A549 (cell line): ENCODE data around the gene TRIM47. TPM values are rescaled to one million over a fixed set of nuclear protein-coding genes. Genes with fewer than 3 reads are reported as not detected.

Source experiments
- ATAC-seq, 2 experiments: fragments of 200-7000 bp in 1 of 2; fragments of >200 bp in 1 of 2; cut with Nextera tagmentation in 1 of 2; cut with Tn5 transposase in 1 of 2; 3 replicates each; pipeline versions ENCODE4 v1.8.0 to v1.9.1; 2018 to 2020; ENCODE audit warnings: mild to moderate bottlenecking in 1 of 2, moderate library complexity in 1 of 2
- CTCF ChIA-PET: fragments of 300-600 bp; sonication (Branson Sonifier 250); formaldehyde crosslinking; extraction: SDS; loops from one replicate; lab custom pipeline; 2021; ENCODE audit warnings: antibody characterized with exemption, inconsistent platforms; lab: Yijun Ruan, JAX
- POLR2A ChIA-PET: fragments of 350-600 bp; formaldehyde crosslinking; extraction: SDS; loops from one replicate; lab custom pipeline; 2021; ENCODE audit warnings: antibody characterized with exemption, inconsistent platforms; lab: Yijun Ruan, JAX
- DNase-seq, 2 experiments: peaks; one replicate each; pipeline versions ENCODE4 v3.0.0 to v3.0.0-alpha.2; 2011 to 2016; ENCODE audit warnings: low read depth in 1 of 2, low spot score in 1 of 2
- FAIRE-seq: peaks from 2 replicates; lab custom pipeline; 2011; peaks lifted over from hg19 to GRCh38; lab: Jason Lieb, UNC
- H3K27ac ChIP-seq, 2 experiments: fragments of >200 bp; sonication (Bioruptor Twin); formaldehyde crosslinking; 3 replicates each; pipeline ENCODE4 v1.5.1; 2016 to 2017
- H3K4me1 ChIP-seq: fragments of >200 bp; sonication (Bioruptor Twin); formaldehyde crosslinking; 3 replicates; pipeline ENCODE4 v1.6.1; 2016
- H3K4me2 ChIP-seq: fragments of >200 bp; sonication (Bioruptor Twin); formaldehyde crosslinking; 3 replicates; pipeline ENCODE4 v1.6.1; 2016
- H3K4me3 ChIP-seq: fragments of >200 bp; sonication (Bioruptor Twin); formaldehyde crosslinking; 3 replicates; pipeline ENCODE4 v1.5.1; 2016
- H3K9me3 ChIP-seq: fragments of >200 bp; sonication (Bioruptor Twin); formaldehyde crosslinking; 3 replicates; pipeline ENCODE4 v1.6.1; 2016
- BHLHE40 ChIP-seq: IDR thresholded peaks from 2 replicates; pipeline ENCODE4 v1.6.1; 2012; ENCODE audit warnings: low read depth, low read length, inconsistent platforms
- CBX2 ChIP-seq: fragments of 200-600 bp; sonication (generic); IDR thresholded peaks from 2 replicates; pipeline ENCODE4 v1.6.1; 2016; ENCODE audit warnings: low read depth, mild to moderate bottlenecking, borderline replicate concordance
- CHD2 ChIP-seq: fragments of 150-350 bp; IDR thresholded peaks from 2 replicates; pipeline ENCODE4 v1.6.1; 2014; ENCODE audit warnings: low read length; ENCODE audit not compliant: partially characterized antibody
- CHD4 ChIP-seq: fragments of 200-600 bp; sonication (generic); IDR thresholded peaks from 2 replicates; pipeline ENCODE4 v1.6.1; 2016; ENCODE audit warnings: antibody characterized with exemption, mild to moderate bottlenecking, borderline replicate concordance
- EHF ChIP-seq: fragments of 250-450 bp; sonication (Bioruptor Pico); IDR thresholded peaks from 2 replicates; pipeline ENCODE4 v1.5.0; 2020; ENCODE audit warnings: mild to moderate bottlenecking
- EP300 ChIP-seq, 2 experiments: fragments of >200 bp; sonication (Bioruptor Twin); formaldehyde crosslinking; IDR thresholded peaks; 2 replicates in 1 of 2; 3 replicates in 1 of 2; pipeline ENCODE4 v1.6.1; 2016 to 2017
- FOSL2 ChIP-seq, 2 experiments: fragments of 450-650 bp in 1 of 2; fragments of >200 bp in 1 of 2; sonication (Bioruptor Twin) in 1 of 2; formaldehyde crosslinking; IDR thresholded peaks; 2 replicates each; pipeline versions ENCODE4 v1.5.0 to v1.6.1; 2016 to 2020; ENCODE audit warnings: mild to moderate bottlenecking in 1 of 2, moderate library complexity in 1 of 2
- FOXS1 ChIP-seq: fragments of 250-450 bp; sonication (Bioruptor Pico); IDR thresholded peaks from 2 replicates; pipeline ENCODE4 v1.5.0; 2020; ENCODE audit warnings: mild to moderate bottlenecking, moderate library complexity
- GATA3 ChIP-seq: IDR thresholded peaks from 2 replicates; pipeline ENCODE4 v1.6.1; 2012; ENCODE audit warnings: borderline replicate concordance
- JUN ChIP-seq, 2 experiments: fragments of >200 bp; sonication (Bioruptor Twin); formaldehyde crosslinking; IDR thresholded peaks; 2 replicates in 1 of 2; 3 replicates in 1 of 2; pipeline ENCODE4 v1.6.1; 2016 to 2017
- KDM1A ChIP-seq: fragments of 200-600 bp; sonication (generic); IDR thresholded peaks from 2 replicates; pipeline ENCODE4 v1.6.1; 2016; ENCODE audit warnings: low read depth, mild to moderate bottlenecking
- KDM5A ChIP-seq: fragments of 200-600 bp; sonication (generic); IDR thresholded peaks from 2 replicates; pipeline ENCODE4 v1.6.1; 2016; ENCODE audit warnings: antibody characterized with exemption, mild to moderate bottlenecking
- MAFK ChIP-seq: fragments of 450-650 bp; IDR thresholded peaks from 2 replicates; pipeline ENCODE4 v1.6.1; 2014; ENCODE audit not compliant: partially characterized antibody
- NFE2L2 ChIP-seq: fragments of 150-350 bp; conservative IDR thresholded peaks from 2 replicates; pipeline ENCODE4 v1.6.1; 2014; ENCODE audit warnings: low read length
- PHF8 ChIP-seq: fragments of 200-600 bp; sonication (generic); IDR thresholded peaks from 2 replicates; pipeline ENCODE4 v1.6.1; 2016; ENCODE audit warnings: low read depth, mild to moderate bottlenecking, antibody characterized with exemption, moderate library complexity, borderline replicate concordance
- POLR2AphosphoS2 ChIP-seq: conservative IDR thresholded peaks from 2 replicates; pipeline ENCODE4 v1.6.1; 2012; ENCODE audit warnings: low read length, improper control_type of control experiment, inconsistent platforms
- RAD21 ChIP-seq, 2 experiments: fragments of >200 bp in 1 of 2; sonication (Bioruptor Twin) in 1 of 2; formaldehyde crosslinking in 1 of 2; IDR thresholded peaks in 1 of 2; conservative IDR thresholded peaks in 1 of 2; 2 replicates in 1 of 2; 3 replicates in 1 of 2; pipeline ENCODE4 v1.6.1; 2012 to 2018; ENCODE audit warnings: inconsistent platforms in 1 of 2
- RARB ChIP-seq: fragments of 250-450 bp; sonication (Bioruptor Pico); IDR thresholded peaks from 2 replicates; pipeline ENCODE4 v1.8.0; 2021; ENCODE audit warnings: mild to moderate bottlenecking, moderate library complexity
- SMC3 ChIP-seq: fragments of >200 bp; sonication (Bioruptor Twin); formaldehyde crosslinking; IDR thresholded peaks from 3 replicates; pipeline ENCODE4 v1.6.1; 2018; ENCODE audit warnings: inconsistent platforms
- SREBF2 ChIP-seq: fragments of 450-650 bp; IDR thresholded peaks from 2 replicates; pipeline ENCODE4 v1.6.1; 2014; ENCODE audit warnings: mild to moderate bottlenecking, moderate library complexity
- ZNF302 ChIP-seq: fragments of 250-450 bp; sonication (Bioruptor Pico); IDR thresholded peaks from 2 replicates; pipeline ENCODE4 v1.9.0; 2021; ENCODE audit warnings: inconsistent platforms, mild to moderate bottlenecking, moderate library complexity
- WGBS: methylation state at CpG from one replicate; pipeline ENCODE4 v1.1.6; 2017; ENCODE audit errors: missing lambda C conversion rate; 5-methylcytosine and 5-hydroxymethylcytosine counted together
- polyA plus RNA-seq, 4 experiments: library from polyadenylated mRNA; depleted of rRNA in 3 of 4; stranded (reverse); fragments of >200 nt; fragmentation: RNase III in 1 of 4; extraction: RNeasy Plus Mini Kit Qiagen cat#74134 plus additional on column Dnase treatment in 1 of 4; gene quantifications; 2 replicates in 3 of 4; 3 replicates in 1 of 4; pipeline ENCODE4 v1.2.3, GENCODE V29; 2011 to 2017
- TF ChIP-seq, protein P1 (sequence below): fragments of >200 bp; sonication (Bioruptor Twin); formaldehyde crosslinking; IDR thresholded peaks from 3 replicates; pipeline ENCODE4 v1.5.1; 2016
- TF ChIP-seq, protein P2 (sequence below): IDR thresholded peaks from 2 replicates; pipeline ENCODE4 v1.6.1; 2012
- TF ChIP-seq, protein P3 (sequence below): IDR thresholded peaks from 2 replicates; pipeline ENCODE4 v1.6.1; 2012

Gene TRIM47
- polyA plus RNA-seq, 2 of the 4 experiments (the other 2 are of a cell fraction) = 19.6 to 46.6 TPM

DNA sequence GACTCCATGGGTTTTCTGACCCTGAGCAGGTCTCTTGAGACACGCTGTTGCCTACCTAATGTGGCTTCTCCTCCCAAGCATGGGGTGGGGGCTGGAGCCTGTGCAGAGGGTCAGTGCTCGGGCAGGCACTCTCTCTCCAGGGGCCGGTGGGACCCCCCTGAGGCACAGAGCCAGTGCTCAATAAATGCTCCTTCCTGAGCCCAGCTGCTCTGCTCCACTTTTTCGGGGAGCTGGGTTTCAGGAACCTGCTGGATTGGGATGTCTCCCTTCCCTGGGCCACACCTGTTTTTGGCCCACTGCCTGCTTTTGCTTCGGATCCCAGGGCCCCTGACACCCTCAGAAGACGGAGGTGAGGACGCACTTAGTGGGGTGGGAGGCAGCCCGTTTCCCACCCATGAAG lies 19.7 kb upstream of the TRIM47 start:
- DNase-seq (no peak), FAIRE-seq (no peak)
- POLR2A ChIA-PET = interaction anchor here (1.2 kb wide), 1 partner anchor 43 kb away, joined by 4 read pairs; the partner anchor contains the start of gene WBP2
- WGBS = 94% methylated on average over 8 of the region's 8 CpGs
- TF ChIP-seq ZNF302 (CRISPR knock-in tag) (no peak), RARB (no peak), PHF8 (no peak), SMC3 (no peak), EP300 (IDR thresholded peaks at IDR 0.05) (no peak), JUN (IDR thresholded peaks at IDR 0.05) (no peak), KDM5A (no peak), CHD4 (no peak), NFE2L2 (no peak), KDM1A (no peak)
- TF ChIP-seq, all 56 proteins: peak for 0
- no peak for ATAC-seq
- H3K9me3 ChIP-seq = no peaks in the 10 kb centered on the region
- H3K4me1 ChIP-seq = peaks cover 21% of the 10 kb centered on the region
- no peak overlapping the region for H3K27ac ChIP-seq
- no peak overlapping the region for H3K4me2 ChIP-seq
- no peak overlapping the region for H3K4me3 ChIP-seq
- CTCF ChIA-PET = interaction anchor here (0.7 to 22.8 kb wide), 13 partner anchors 11 to 383 kb away, joined by 3 to 513 read pairs (median 5); partner anchors contain the start of genes TRIM47, UNK and WBP2

DNA sequence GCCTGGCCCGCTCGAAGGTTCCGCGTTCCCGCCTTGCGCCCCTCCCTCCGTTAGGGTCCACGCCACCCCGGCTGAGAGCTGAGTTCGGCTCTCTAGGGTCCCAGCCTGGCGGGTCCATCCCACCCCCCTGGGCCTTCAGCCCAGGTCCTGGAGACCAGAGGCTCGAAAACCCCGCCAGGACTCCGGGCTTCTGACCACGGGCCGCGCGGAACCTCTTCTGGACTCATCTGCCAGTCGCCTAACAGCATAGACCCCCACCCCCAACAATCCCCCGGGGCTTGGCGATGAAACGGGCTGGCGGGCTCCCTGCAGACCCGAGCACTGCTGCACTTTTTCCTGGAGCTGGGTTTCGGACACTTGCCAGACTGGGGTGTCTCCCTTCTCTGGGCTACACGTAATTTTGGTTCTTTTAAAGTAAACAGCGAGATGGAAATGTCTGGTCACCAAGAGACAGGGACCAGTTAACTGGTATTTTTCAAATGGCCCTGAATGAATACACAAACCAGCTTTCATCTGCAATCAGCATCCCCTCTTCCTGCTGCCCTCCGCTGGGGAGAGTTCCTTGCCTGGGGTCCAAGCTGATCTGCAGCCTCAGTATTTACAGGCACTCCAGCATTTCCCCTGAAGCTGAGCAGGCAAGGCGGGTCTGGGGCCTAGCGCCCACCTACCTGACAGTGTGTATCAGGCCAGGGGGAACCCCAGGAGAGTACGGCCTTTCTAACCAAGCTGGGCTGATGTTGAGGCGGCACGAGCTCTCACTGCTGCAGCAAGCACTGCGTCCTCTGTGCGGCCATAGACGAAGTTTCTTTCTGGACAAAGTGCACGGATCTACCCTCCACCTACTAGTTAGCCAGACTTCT lies 19.0 kb upstream of the TRIM47 start:
- CTCF ChIA-PET = interaction anchor here (0.7 to 22.8 kb wide), 21 partner anchors 7 to 383 kb away, joined by 3 to 513 read pairs (median 5); partner anchors contain the start of genes FBF1, MRPL38, TRIM47 and UNK

DNA sequence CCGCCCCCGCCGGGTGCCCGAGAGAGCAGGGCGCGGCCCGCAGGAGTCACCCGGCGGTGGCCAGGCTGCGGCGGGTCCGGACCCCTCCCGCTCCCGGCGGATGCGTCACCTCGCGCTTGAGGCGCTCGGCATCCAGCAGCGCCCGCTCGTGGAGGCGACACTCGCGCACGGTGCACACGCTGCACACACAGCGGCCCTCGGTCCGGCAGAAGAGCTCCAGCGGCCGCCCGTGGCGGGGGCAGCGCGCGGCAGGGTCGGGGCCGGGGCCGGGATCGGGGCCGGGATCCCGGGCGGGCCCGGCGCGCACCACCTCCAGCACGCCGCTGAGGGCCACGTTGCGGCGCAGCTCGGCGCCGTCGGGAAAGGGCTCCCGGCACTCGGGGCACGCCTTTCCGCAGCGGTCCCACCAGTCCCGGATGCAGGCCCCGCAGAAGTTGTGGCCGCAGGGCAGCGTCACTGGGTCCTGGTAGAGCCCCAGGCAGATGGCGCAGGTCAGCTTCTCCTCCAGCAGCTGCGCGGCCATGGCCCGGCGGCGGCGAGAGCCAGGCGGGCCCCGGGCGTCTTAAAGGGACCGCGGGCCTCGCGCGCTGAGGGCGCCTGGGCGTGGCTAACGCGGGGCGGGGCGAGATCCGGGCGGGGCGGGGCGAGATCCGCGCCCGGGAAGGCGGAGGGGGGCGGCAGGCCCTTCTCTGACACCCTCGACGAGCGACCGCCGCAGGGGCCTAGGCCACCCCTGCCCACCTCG lies 18.2 kb upstream of the TRIM47 start, which contains the start of gene TRIM65:
TRIM65 (minus strand) TSS at position 537 of the 745 bp plus-strand sequence; CDS start at position 523, 14 bp downstream.
- peak within 1 kb of the TSS; percentile 99 for H3K4me2 ChIP-seq
- CTCF ChIA-PET = interaction anchor here (0.7 to 22.8 kb wide), 33 partner anchors 8 to 383 kb away, joined by 3 to 513 read pairs (median 4); partner anchors contain the start of genes FBF1, MRPL38, TRIM47 and TSEN54
- peak; percentile 69 to 83 for DNase-seq
- POLR2A ChIA-PET = interaction anchor here (0.7 to 3.8 kb wide), 13 partner anchors 9 to 383 kb away, joined by 3 to 28 read pairs (median 5); partner anchors contain the start of genes ACOX1, TEN1, TRIM47 and UNK
- peaks cover 17% of the 10 kb centered on the region for H3K4me1 ChIP-seq
- no peaks in the 10 kb centered on the region for H3K9me3 ChIP-seq
- WGBS = 2% methylated on average over 13 of the region's 102 CpGs
- no peak for FAIRE-seq
- H3K27ac ChIP-seq = peak within 1 kb of the TSS; percentile 90 to 97
- ATAC-seq = peak; percentile 76 to 80
- H3K4me3 ChIP-seq = peak within 1 kb of the TSS; percentile 84
- TF ChIP-seq, protein P1, sequence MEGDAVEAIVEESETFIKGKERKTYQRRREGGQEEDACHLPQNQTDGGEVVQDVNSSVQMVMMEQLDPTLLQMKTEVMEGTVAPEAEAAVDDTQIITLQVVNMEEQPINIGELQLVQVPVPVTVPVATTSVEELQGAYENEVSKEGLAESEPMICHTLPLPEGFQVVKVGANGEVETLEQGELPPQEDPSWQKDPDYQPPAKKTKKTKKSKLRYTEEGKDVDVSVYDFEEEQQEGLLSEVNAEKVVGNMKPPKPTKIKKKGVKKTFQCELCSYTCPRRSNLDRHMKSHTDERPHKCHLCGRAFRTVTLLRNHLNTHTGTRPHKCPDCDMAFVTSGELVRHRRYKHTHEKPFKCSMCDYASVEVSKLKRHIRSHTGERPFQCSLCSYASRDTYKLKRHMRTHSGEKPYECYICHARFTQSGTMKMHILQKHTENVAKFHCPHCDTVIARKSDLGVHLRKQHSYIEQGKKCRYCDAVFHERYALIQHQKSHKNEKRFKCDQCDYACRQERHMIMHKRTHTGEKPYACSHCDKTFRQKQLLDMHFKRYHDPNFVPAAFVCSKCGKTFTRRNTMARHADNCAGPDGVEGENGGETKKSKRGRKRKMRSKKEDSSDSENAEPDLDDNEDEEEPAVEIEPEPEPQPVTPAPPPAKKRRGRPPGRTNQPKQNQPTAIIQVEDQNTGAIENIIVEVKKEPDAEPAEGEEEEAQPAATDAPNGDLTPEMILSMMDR = peak; percentile 59
- TF ChIP-seq CBX2 (no peak), FOSL2 (IDR thresholded peaks at IDR 0.05) (peak; percentile 24; the same call in 1 of the 2 replicates), FOSL2 (CRISPR knock-in tag; IDR thresholded peaks at IDR 0.05) (peak; percentile 88), POLR2AphosphoS2 (no peak), PHF8 (peak; percentile 77; the same call in 1 of the 2 replicates), MAFK (no peak), BHLHE40 (no peak), SMC3 (peak; percentile 40; the same call in 2 of the 3 replicates), RAD21 (conservative IDR thresholded peaks at IDR 0.05 in 1 of 2, IDR thresholded peaks at IDR 0.05 in 1 of 2) (peak; percentile 12 to 54; a peak in 3 of 5 replicates), CHD2 (no peak), GATA3 (no peak; the same call in 1 of the 2 replicates)
- TF ChIP-seq, protein P2, sequence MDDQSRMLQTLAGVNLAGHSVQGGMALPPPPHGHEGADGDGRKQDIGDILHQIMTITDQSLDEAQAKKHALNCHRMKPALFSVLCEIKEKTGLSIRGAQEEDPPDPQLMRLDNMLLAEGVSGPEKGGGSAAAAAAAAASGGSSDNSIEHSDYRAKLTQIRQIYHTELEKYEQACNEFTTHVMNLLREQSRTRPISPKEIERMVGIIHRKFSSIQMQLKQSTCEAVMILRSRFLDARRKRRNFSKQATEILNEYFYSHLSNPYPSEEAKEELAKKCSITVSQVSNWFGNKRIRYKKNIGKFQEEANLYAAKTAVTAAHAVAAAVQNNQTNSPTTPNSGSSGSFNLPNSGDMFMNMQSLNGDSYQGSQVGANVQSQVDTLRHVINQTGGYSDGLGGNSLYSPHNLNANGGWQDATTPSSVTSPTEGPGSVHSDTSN = no peak; the same call in 1 of the 2 replicates
- TF ChIP-seq, protein P3, sequence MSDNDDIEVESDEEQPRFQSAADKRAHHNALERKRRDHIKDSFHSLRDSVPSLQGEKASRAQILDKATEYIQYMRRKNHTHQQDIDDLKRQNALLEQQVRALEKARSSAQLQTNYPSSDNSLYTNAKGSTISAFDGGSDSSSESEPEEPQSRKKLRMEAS = peak; percentile 88

More for the DNA sequence above, 19.0 kb upstream of the TRIM47 start:
- POLR2A ChIA-PET = interaction anchor here (0.9 to 3.8 kb wide), 10 partner anchors 8 to 382 kb away, joined by 3 to 28 read pairs (median 4); partner anchors contain the start of genes ACOX1, TEN1, TRIM47 and WBP2
- no peak; a peak in 1 of 6 replicates for ATAC-seq
- Histone ChIP-seq H3K4me2 (peak overlapping the region; percentile 99), H3K9me3 (no peaks in the 10 kb centered on the region), H3K4me3 (peak overlapping the region; percentile 84), H3K27ac (peak overlapping the region; percentile 90 to 97; a peak in 5 of 6 replicates), H3K4me1 (peaks cover 17% of the 10 kb centered on the region)
- FAIRE-seq = no peak
- 90% methylated on average over 26 of the region's 37 CpGs for WGBS
- TF ChIP-seq FOXS1 (CRISPR knock-in tag) (no peak), PHF8 (no peak), SREBF2 (no peak), EHF (CRISPR knock-in tag) (no peak)
- TF ChIP-seq, protein P3 = no peak
- TF ChIP-seq, protein P2 = peak; percentile 19; the same call in 1 of the 2 replicates
- no peak for DNase-seq
